H9 (cell line): Measurements from ENCODE around the gene ACAD8. TPM values are rescaled to one million over a fixed set of nuclear protein-coding genes. Genes with fewer than 3 reads are reported as not detected.

Experiments
- DNase-seq: peaks from one replicate; pipeline ENCODE4 v3.0.0-alpha.2; 2017
- H2AFZ ChIP-seq: one replicate; pipeline ENCODE4 v1.6.1; 2013; ENCODE audit warnings: mild to moderate bottlenecking, low read length, control low read depth, moderate library complexity
- H2AK5ac ChIP-seq: 2 replicates; pipeline ENCODE4 v1.6.1; 2013; ENCODE audit warnings: low read length, control low read depth, mixed read lengths; ENCODE audit not compliant: insufficient read length
- H2BK120ac ChIP-seq: one replicate; pipeline ENCODE4 v1.6.1; 2013; ENCODE audit warnings: low read depth, mild to moderate bottlenecking, low read length, control low read depth, inconsistent platforms; ENCODE audit not compliant: poor library complexity, severe bottlenecking
- H2BK12ac ChIP-seq: 2 replicates; pipeline ENCODE4 v1.6.1; 2013; ENCODE audit warnings: low read length, control low read depth, mixed read lengths, low read depth; ENCODE audit not compliant: insufficient read length
- H2BK15ac ChIP-seq: 2 replicates; pipeline ENCODE4 v1.6.1; 2013; ENCODE audit warnings: low read depth, low read length, control low read depth
- H2BK20ac ChIP-seq: one replicate; pipeline ENCODE4 v1.6.1; 2013; ENCODE audit warnings: low read depth, mild to moderate bottlenecking, low read length, control low read depth, inconsistent platforms; ENCODE audit not compliant: poor library complexity, severe bottlenecking
- H2BK5ac ChIP-seq: 2 replicates; pipeline ENCODE4 v1.6.1; 2013; ENCODE audit warnings: low read length, control low read depth, mixed read lengths; ENCODE audit not compliant: insufficient read length
- H3K14ac ChIP-seq: 2 replicates; pipeline ENCODE4 v1.6.1; 2013; ENCODE audit warnings: low read length, control low read depth; ENCODE audit not compliant: insufficient read depth
- H3K18ac ChIP-seq: 2 replicates; pipeline ENCODE4 v1.6.1; 2013; ENCODE audit warnings: low read depth, mild to moderate bottlenecking, mixed read lengths, low read length, control low read depth; ENCODE audit not compliant: insufficient read length
- H3K23ac ChIP-seq: 2 replicates; pipeline ENCODE4 v1.6.1; 2013; ENCODE audit warnings: low read length, control low read depth, mixed read lengths, low read depth; ENCODE audit not compliant: insufficient read length
- H3K23me2 ChIP-seq: 2 replicates; pipeline ENCODE4 v1.6.1; 2013; ENCODE audit warnings: low read depth, mild to moderate bottlenecking, mixed read lengths, low read length, control low read depth; ENCODE audit not compliant: insufficient read length, poor library complexity, severe bottlenecking
- H3K27ac ChIP-seq: 2 replicates; pipeline ENCODE4 v1.5.1; 2013; ENCODE audit warnings: low read length, control low read depth, mixed read lengths, low read depth; ENCODE audit not compliant: insufficient read length
- H3K27me3 ChIP-seq: 2 replicates; pipeline ENCODE4 v1.6.1; 2013; ENCODE audit warnings: low read length, control low read depth, inconsistent platforms; ENCODE audit not compliant: insufficient read depth
- H3K4ac ChIP-seq: 2 replicates; pipeline ENCODE4 v1.6.1; 2013; ENCODE audit warnings: low read depth, mild to moderate bottlenecking, control low read depth, inconsistent platforms, low read length, moderate library complexity
- H3K4me1 ChIP-seq: 2 replicates; pipeline ENCODE4 v1.6.1; 2013; ENCODE audit warnings: low read length, control low read depth, inconsistent platforms; ENCODE audit not compliant: insufficient read depth
- H3K4me2 ChIP-seq: 2 replicates; pipeline ENCODE4 v1.6.1; 2013; ENCODE audit warnings: low read length, control low read depth, mixed read lengths; ENCODE audit not compliant: insufficient read length, insufficient read depth
- H3K56ac ChIP-seq: 2 replicates; pipeline ENCODE4 v1.6.1; 2013; ENCODE audit warnings: low read depth, mild to moderate bottlenecking, mixed read lengths, low read length, control low read depth; ENCODE audit not compliant: insufficient read length
- H3K79me1 ChIP-seq: 2 replicates; pipeline ENCODE4 v1.6.1; 2013; ENCODE audit warnings: low read depth, mild to moderate bottlenecking, moderate library complexity, low read length, control low read depth, inconsistent platforms; ENCODE audit not compliant: insufficient read depth, poor library complexity, severe bottlenecking
- H3K79me2 ChIP-seq: 2 replicates; pipeline ENCODE4 v1.6.1; 2013; ENCODE audit warnings: low read length, control low read depth, inconsistent platforms; ENCODE audit not compliant: insufficient read depth
- H3K9ac ChIP-seq: 2 replicates; pipeline ENCODE4 v1.6.1; 2013; ENCODE audit warnings: low read length, control low read depth, mixed read lengths; ENCODE audit not compliant: insufficient read length; ENCODE audit errors: extremely low read depth
- H3K9me3 ChIP-seq: one replicate; pipeline ENCODE4 v1.6.1; 2013; ENCODE audit warnings: low read depth, low read length, inconsistent platforms; ENCODE audit not compliant: control insufficient read depth
- H3T11ph ChIP-seq: one replicate; pipeline ENCODE4 v1.6.1; 2013; ENCODE audit warnings: mild to moderate bottlenecking, low read length, control low read depth, inconsistent platforms
- H4K20me1 ChIP-seq: one replicate; pipeline ENCODE4 v1.6.1; 2013; ENCODE audit not compliant: control insufficient read depth, insufficient read length, insufficient read depth
- H4K5ac ChIP-seq: 2 replicates; pipeline ENCODE4 v1.6.1; 2013; ENCODE audit warnings: low read depth, mild to moderate bottlenecking, mixed read lengths, low read length, control low read depth; ENCODE audit not compliant: insufficient read length
- H4K8ac ChIP-seq: replicated peaks from 2 replicates; pipeline ENCODE4 v1.6.1; 2013; ENCODE audit warnings: low read length, control low read depth, mixed read lengths, low read depth; ENCODE audit not compliant: insufficient read length
- H4K91ac ChIP-seq: 2 replicates; pipeline ENCODE4 v1.6.1; 2013; ENCODE audit warnings: low read depth, mild to moderate bottlenecking, moderate library complexity, mixed read lengths, low read length, control low read depth; ENCODE audit not compliant: insufficient read length
- H3K27ac Mint-ChIP-seq, 3 experiments: 2 replicates in 2 of 3; 3 replicates in 1 of 3; pipeline ENCODE4 v1.8.0; 2020 to 2021; ENCODE audit warnings: mixed read lengths in 3 of 3, mild to moderate bottlenecking in 1 of 3, moderate library complexity in 1 of 3
- H3K27me3 Mint-ChIP-seq: 2 replicates; pipeline ENCODE4 v1.8.0; 2021; ENCODE audit warnings: low read depth, mild to moderate bottlenecking, moderate library complexity, mixed read lengths
- H3K36me3 Mint-ChIP-seq, 3 experiments: 2 replicates in 2 of 3; 3 replicates in 1 of 3; pipeline ENCODE4 v1.8.0; 2020 to 2021; ENCODE audit warnings: low read depth in 3 of 3, mixed read lengths in 3 of 3; ENCODE audit not compliant: insufficient read depth in 1 of 3
- H3K4me1 Mint-ChIP-seq, 2 experiments: 2 replicates each; pipeline ENCODE4 v1.8.0; 2020; ENCODE audit warnings: mixed read lengths in 2 of 2
- H3K4me3 Mint-ChIP-seq, 2 experiments: 2 replicates in 1 of 2; 3 replicates in 1 of 2; pipeline ENCODE4 v1.8.0; 2020 to 2021; ENCODE audit warnings: mild to moderate bottlenecking in 2 of 2, mixed read lengths in 2 of 2, moderate library complexity in 1 of 2
- H3K9me3 Mint-ChIP-seq, 2 experiments: 2 replicates in 1 of 2; 3 replicates in 1 of 2; pipeline ENCODE4 v1.8.0; 2020; ENCODE audit warnings: mild to moderate bottlenecking in 2 of 2, mixed read lengths in 2 of 2, moderate library complexity in 1 of 2
- WGBS: extraction: QIAGEN DNeasy Blood & Tissue Kit; methylation state at CpG from one replicate; pipeline ENCODE4 v1.1.7; 2013; ENCODE audit warnings: missing lambda C conversion rate, low lambda C conversion rate, mixed read lengths; ENCODE audit not compliant: insufficient read length; ENCODE audit errors: extremely low coverage; 5-methylcytosine and 5-hydroxymethylcytosine counted together
- total RNA-seq: library from RNA; stranded (reverse); gene quantifications from 2 replicates; pipeline ENCODE4 v1.2.1, GENCODE V29; 2021
- TF ChIP-seq, protein P1 (sequence below): fragments of 200-600 bp; sonication (generic); conservative IDR thresholded peaks from 3 replicates; pipeline ENCODE4 v1.8.0; 2021; ENCODE audit warnings: antibody characterized with exemption, mild to moderate bottlenecking

The ACAD8 gene
- total RNA-seq, 1 experiment from 2014 or later = 46.8 TPM

DNA sequence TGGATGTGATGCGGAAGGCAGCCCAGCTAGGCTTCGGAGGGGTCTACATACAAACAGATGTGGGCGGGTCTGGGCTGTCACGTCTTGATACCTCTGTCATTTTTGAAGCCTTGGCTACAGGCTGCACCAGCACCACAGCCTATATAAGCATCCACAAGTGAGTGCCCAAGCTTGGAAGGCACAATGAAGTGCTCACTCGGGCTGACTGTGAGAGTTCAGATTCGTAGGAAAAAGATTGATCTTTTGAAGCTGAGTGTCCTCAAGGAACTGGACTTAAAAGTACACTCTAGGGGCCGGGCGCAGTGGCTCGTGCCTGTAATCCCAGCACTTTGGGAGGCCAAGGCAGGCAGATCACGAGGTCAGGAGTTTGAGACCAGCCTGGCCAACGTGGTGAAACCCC lies 3.7 kb downstream of the ACAD8 start:
- Histone ChIP-seq H4K91ac (no peak overlapping the region), H2BK12ac (no peak overlapping the region), H3K18ac (no peak overlapping the region), H2BK5ac (no peak overlapping the region), H2BK20ac (no peak overlapping the region), H4K8ac (no peak overlapping the region), H2BK15ac (no peak overlapping the region), H3K23me2 (peaks cover 3% of the 10 kb centered on the region), H3K9me3 (no peaks in the 10 kb centered on the region), H3K14ac (no peak overlapping the region), H3K27me3 (no peaks in the 10 kb centered on the region), H2AK5ac (no peak overlapping the region), H3K4me2 (no peak overlapping the region), H3T11ph (no peak overlapping the region), H2AFZ (no peak overlapping the region), H4K5ac (no peak overlapping the region), H2BK120ac (no peak overlapping the region), H3K79me2 (no peaks in the 10 kb centered on the region), H3K23ac (no peak overlapping the region), H3K79me1 (no peaks in the 10 kb centered on the region), H4K20me1 (no peaks in the 10 kb centered on the region), H3K56ac (no peak overlapping the region), H3K27ac (no peak overlapping the region), H3K4ac (no peak overlapping the region), H3K4me1 (no peaks in the 10 kb centered on the region), H3K9ac (no peak overlapping the region)
- Mint-ChIP-seq H3K27ac (no peak overlapping the region; a peak in 1 of 7 replicates), H3K9me3 (no peaks in the 10 kb centered on the region), H3K27me3 (no peaks in the 10 kb centered on the region), H3K4me3 (no peak overlapping the region), H3K36me3 (peaks cover 32 to 47% (median 37%) of the 10 kb centered on the region in 3 experiments; a peak in 6 of 7 replicates), H3K4me1 (peaks cover 13 to 16% of the 10 kb centered on the region in 2 experiments)
- no peak for DNase-seq
- no CpG with 5 or more reads among the region's 11 CpGs for WGBS
- TF ChIP-seq, protein P1, sequence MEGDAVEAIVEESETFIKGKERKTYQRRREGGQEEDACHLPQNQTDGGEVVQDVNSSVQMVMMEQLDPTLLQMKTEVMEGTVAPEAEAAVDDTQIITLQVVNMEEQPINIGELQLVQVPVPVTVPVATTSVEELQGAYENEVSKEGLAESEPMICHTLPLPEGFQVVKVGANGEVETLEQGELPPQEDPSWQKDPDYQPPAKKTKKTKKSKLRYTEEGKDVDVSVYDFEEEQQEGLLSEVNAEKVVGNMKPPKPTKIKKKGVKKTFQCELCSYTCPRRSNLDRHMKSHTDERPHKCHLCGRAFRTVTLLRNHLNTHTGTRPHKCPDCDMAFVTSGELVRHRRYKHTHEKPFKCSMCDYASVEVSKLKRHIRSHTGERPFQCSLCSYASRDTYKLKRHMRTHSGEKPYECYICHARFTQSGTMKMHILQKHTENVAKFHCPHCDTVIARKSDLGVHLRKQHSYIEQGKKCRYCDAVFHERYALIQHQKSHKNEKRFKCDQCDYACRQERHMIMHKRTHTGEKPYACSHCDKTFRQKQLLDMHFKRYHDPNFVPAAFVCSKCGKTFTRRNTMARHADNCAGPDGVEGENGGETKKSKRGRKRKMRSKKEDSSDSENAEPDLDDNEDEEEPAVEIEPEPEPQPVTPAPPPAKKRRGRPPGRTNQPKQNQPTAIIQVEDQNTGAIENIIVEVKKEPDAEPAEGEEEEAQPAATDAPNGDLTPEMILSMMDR = no peak
